Activated T-helper 2 cell treated with anti-CD3 and anti-CD28 coated beads, Interferon-gamma antibody, Interleukin-2, Interleukin-4, amounts not matched to agents 10 μg/mL and 5 μg/mL and 100 μg/mL, durations not matched to agents 14 hours and 24 hours and 36 hours (primary cell): ENCODE data around the gene NLRP13. TPM values are rescaled to one million over a fixed set of nuclear protein-coding genes. Genes with fewer than 3 reads are reported as not detected.
"Not testable (repeated sequence)": the region's sequence is repeated elsewhere in the genome, so short reads cannot be mapped to it uniquely, and the experiment has no call there.

Source experiments
- DNase-seq: peaks from one replicate; pipeline ENCODE4 v3.0.0; 2021; ENCODE audit warnings: low spot score
- H3K27ac Mint-ChIP-seq: one replicate; pipeline ENCODE4 v1.8.0; 2021; ENCODE audit warnings: mixed read lengths
- H3K27me3 Mint-ChIP-seq: one replicate; pipeline ENCODE4 v1.8.0; 2021; ENCODE audit warnings: low read depth, mixed read lengths
- H3K36me3 Mint-ChIP-seq: one replicate; pipeline ENCODE4 v1.8.0; 2021; ENCODE audit warnings: low read depth, mixed read lengths
- H3K4me1 Mint-ChIP-seq: one replicate; pipeline ENCODE4 v1.8.0; 2021; ENCODE audit warnings: low read depth, mixed read lengths
- H3K4me3 Mint-ChIP-seq: one replicate; pipeline ENCODE4 v1.8.0; 2021; ENCODE audit warnings: low read depth, mild to moderate bottlenecking, moderate library complexity, mixed read lengths
- H3K9me3 Mint-ChIP-seq: one replicate; pipeline ENCODE4 v1.8.0; 2021; ENCODE audit warnings: mixed read lengths
- intact Hi-C: fragments of 100-400 bp; cut with micrococcal nuclease; formaldehyde crosslinking; loops from one replicate; pipeline ENCODE4 v1.15.1; 2023
- total RNA-seq: library from RNA; stranded (reverse); gene quantifications from 2 replicates; pipeline ENCODE4 v1.2.3, GENCODE V29; 2022

Gene NLRP13
- total RNA-seq, 1 donor from 2014 or later: not detected

DNA sequence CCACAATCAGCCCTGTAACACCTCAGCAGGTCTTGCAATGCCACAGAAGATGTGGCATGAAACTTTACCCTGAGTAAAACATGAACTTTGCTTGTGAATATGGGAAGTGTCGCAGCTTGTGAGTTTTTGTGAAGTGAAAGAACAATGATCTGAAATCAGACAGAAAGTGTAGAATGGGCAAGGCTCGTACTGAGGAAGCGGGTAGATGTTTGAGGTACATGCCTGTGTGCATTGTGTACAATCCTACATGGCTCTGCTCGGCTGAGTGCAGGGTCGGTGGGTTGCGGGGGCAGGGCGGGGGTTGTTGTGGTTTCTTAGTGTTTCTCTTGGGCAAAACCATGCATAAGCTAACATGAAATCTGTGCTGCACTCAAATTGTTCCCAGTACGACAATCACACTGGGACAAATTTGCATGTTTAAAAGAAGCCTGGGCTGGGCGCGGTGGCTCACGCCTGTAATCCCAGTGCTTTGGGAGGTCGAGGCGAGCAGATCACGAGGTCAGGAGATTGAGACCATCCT lies 1.1 kb downstream of the NLRP13 start:
- intact Hi-C loops: no loop called here

GRCh38 chr19:55929258-55929657 lies 2.9 kb downstream of the NLRP13 start:
- H3K9me3 Mint-ChIP-seq: peaks cover 74% of the 10 kb centered on the region
- intact Hi-C loops, DNase-seq, H3K4me3 Mint-ChIP-seq, H3K27me3 Mint-ChIP-seq, H3K36me3 Mint-ChIP-seq, H3K4me1 Mint-ChIP-seq, H3K27ac Mint-ChIP-seq: not testable (repeated sequence)

More for the DNA sequence above, 1.1 kb downstream of the NLRP13 start:
- no peaks in the 10 kb centered on the region for H3K27me3 Mint-ChIP-seq
- DNase-seq: no peak
- no peaks in the 10 kb centered on the region for H3K4me1 Mint-ChIP-seq
- no peak overlapping the region for H3K27ac Mint-ChIP-seq
- H3K4me3 Mint-ChIP-seq: no peak overlapping the region
- H3K36me3 Mint-ChIP-seq: no peaks in the 10 kb centered on the region
- peaks cover 75% of the 10 kb centered on the region for H3K9me3 Mint-ChIP-seq

GRCh38 chr19:55927991-55928390 lies 4.1 kb downstream of the NLRP13 start:
- Mint-ChIP-seq H3K4me3 (no peak overlapping the region), H3K36me3 (no peaks in the 10 kb centered on the region), H3K9me3 (peaks cover 76% of the 10 kb centered on the region), H3K27ac (no peak overlapping the region), H3K27me3 (no peaks in the 10 kb centered on the region), H3K4me1 (no peaks in the 10 kb centered on the region)
- intact Hi-C loops: no loop called here
- DNase-seq: no peak

DNA sequence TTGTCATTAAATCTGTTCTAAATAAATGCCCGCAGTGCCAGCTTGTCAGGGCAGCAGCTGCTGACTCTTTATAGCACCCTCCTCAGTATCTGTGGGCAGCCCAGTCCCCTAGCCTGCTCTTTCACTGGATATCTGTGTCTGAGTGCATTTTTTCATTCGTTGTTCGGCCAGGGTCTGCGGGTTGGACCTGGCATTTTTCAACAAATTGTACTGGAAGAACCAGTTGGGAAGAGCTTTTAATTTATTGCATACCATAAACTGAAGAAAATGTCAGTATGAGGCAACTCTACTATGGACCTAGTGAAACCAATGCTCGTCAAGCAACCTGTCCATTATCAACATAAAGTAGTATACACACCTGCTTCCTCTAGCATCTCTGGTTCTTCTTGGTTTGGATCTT lies 8.6 kb downstream of the NLRP13 start:
- peaks cover 81% of the 10 kb centered on the region for H3K9me3 Mint-ChIP-seq
- intact Hi-C loops: no loop called here
- no peak overlapping the region for H3K4me3 Mint-ChIP-seq
- no peaks in the 10 kb centered on the region for H3K4me1 Mint-ChIP-seq
- no peaks in the 10 kb centered on the region for H3K36me3 Mint-ChIP-seq
- H3K27ac Mint-ChIP-seq: no peak overlapping the region
- H3K27me3 Mint-ChIP-seq: no peaks in the 10 kb centered on the region
- no peak for DNase-seq

DNA sequence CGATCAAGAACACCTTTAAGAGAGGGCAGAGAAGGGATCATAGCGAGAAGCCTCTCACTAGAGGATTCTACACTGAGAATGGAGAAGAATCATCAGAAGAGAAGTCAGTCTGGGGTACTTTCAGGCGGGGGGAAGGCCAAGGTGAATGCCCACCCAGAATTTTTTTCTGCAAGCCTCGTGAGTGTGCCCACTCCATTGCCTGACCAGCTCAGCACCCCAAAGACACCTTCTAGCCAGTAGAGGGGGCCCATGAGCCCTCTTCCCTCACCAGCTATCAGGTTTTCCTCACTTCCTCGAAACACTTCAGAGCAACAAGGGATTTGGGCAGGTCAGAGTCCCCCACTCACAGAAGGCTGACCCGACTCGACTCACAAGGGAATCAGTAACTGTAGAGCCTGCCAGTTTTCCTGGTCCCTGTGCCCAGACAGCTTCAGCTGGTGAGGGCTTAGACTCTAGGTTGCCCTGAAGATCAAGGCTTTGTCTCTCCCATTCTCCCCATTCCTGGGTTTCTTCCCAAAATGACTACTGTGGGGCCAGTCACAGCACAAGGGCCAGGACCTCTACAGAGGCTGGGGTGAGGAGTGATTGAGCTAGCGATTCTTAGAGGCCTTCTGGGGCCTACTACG lies 18.4 kb downstream of the NLRP13 start:
- Mint-ChIP-seq H3K4me1 (no peaks in the 10 kb centered on the region), H3K36me3 (no peaks in the 10 kb centered on the region), H3K4me3 (no peak overlapping the region), H3K9me3 (peaks cover 78% of the 10 kb centered on the region), H3K27me3 (no peaks in the 10 kb centered on the region), H3K27ac (no peak overlapping the region)
- intact Hi-C loops: no loop called here
- DNase-seq: no peak

DNA sequence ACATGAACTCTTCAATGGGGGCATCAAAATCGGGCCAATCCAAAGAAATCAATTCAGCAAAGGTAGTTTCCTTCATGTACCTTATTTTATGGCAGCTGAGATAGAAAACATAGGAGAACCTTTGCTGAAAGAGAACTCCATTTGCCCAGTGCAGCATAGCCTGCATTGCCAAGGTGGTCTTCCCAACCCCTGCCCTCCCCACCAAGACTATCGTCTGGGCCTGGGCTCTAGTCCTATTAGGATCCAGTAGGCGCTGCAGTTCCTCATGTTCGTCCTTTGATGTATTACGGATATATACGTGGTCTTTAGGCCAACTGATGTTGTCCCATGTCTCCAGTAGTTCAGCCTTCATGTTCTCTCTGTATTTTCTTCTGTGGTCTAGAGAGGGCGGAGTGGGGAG lies 19.2 kb downstream of the NLRP13 start:
- Mint-ChIP-seq H3K27ac (no peak overlapping the region), H3K9me3 (peaks cover 77% of the 10 kb centered on the region), H3K4me1 (no peaks in the 10 kb centered on the region), H3K27me3 (no peaks in the 10 kb centered on the region), H3K4me3 (no peak overlapping the region), H3K36me3 (no peaks in the 10 kb centered on the region)
- intact Hi-C loops: no loop called here
- DNase-seq: no peak

GRCh38 chr19:55909801-55910200 lies 22.3 kb downstream of the NLRP13 start:
- Mint-ChIP-seq H3K27ac (no peak overlapping the region), H3K4me1 (no peaks in the 10 kb centered on the region)
- intact Hi-C loops: no loop called here

GRCh38 chr19:55907746-55908145 lies 24.4 kb downstream of the NLRP13 start:
- intact Hi-C loops: no loop called here
- Mint-ChIP-seq H3K4me1 (no peaks in the 10 kb centered on the region), H3K9me3 (peaks cover 66% of the 10 kb centered on the region), H3K27ac (no peak overlapping the region), H3K4me3 (no peak overlapping the region), H3K36me3 (no peaks in the 10 kb centered on the region), H3K27me3 (no peaks in the 10 kb centered on the region)
- no peak for DNase-seq

More at GRCh38 chr19:55909801-55910200, 22.3 kb downstream of the NLRP13 start:
- no peaks in the 10 kb centered on the region for H3K36me3 Mint-ChIP-seq
- no peak overlapping the region for H3K4me3 Mint-ChIP-seq
- H3K27me3 Mint-ChIP-seq: no peaks in the 10 kb centered on the region
- H3K9me3 Mint-ChIP-seq: peaks cover 73% of the 10 kb centered on the region
- no peak for DNase-seq

- H3K27me3 Mint-ChIP-seq: no peaks in the 10 kb centered on the region
- intact Hi-C loops: no loop called here
- H3K4me1 Mint-ChIP-seq: no peaks in the 10 kb centered on the region
- H3K9me3 Mint-ChIP-seq: peaks cover 62% of the 10 kb centered on the region
- no peak for DNase-seq
- H3K27ac Mint-ChIP-seq: no peak overlapping the region
- H3K4me3 Mint-ChIP-seq: no peak overlapping the region
- H3K36me3 Mint-ChIP-seq: no peaks in the 10 kb centered on the region
These were observed 24.9 kb downstream of the NLRP13 start for GRCh38 chr19:55907286-55907685.

- H3K4me1 Mint-ChIP-seq: no peaks in the 10 kb centered on the region
- H3K27ac Mint-ChIP-seq: no peak overlapping the region
- intact Hi-C loops: no loop called here
- no peak overlapping the region for H3K4me3 Mint-ChIP-seq
- peaks cover 50% of the 10 kb centered on the region for H3K9me3 Mint-ChIP-seq
- DNase-seq: no peak
- H3K36me3 Mint-ChIP-seq: no peaks in the 10 kb centered on the region
- no peaks in the 10 kb centered on the region for H3K27me3 Mint-ChIP-seq
These were observed 29.9 kb downstream of the NLRP13 start for GRCh38 chr19:55902080-55902751.

DNA sequence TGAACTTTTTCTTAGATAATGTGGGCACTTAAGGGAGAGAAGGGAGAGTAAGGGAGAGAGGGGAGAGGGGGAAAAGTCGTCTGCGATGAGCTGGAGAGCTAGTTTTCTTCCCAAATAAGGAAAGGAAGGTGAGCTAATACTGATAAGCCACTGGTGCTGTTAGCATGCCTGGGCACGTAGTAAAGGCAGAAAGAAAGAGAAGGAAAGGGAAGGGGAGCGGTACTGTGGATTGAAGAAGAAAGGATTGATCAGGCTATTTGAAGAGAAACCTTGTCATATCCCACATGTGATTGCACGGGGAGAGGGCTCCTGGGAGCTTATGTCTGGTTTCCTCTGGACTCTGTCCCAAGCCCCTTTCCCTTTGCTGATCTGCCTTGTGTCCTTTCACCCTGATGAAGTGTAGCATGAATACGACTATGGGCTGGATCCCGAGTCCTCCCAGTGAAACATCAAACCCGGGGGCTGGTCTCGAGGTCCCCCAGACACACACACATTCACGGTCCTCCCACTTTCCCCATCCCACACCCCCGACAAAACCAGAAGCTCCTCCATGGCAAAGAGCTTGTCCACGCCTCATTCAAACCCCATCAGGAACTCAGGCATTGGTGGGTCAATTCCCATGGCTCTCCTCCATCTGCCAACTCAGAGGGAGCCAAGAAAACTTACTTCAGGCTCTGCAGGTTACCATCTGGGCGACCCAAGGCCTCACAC lies 30.6 kb downstream of the NLRP13 start:
- Mint-ChIP-seq H3K4me3 (no peak overlapping the region), H3K36me3 (no peaks in the 10 kb centered on the region), H3K9me3 (peaks cover 56% of the 10 kb centered on the region), H3K27ac (no peak overlapping the region), H3K4me1 (no peaks in the 10 kb centered on the region), H3K27me3 (no peaks in the 10 kb centered on the region)
- intact Hi-C loops: no loop called here
- no peak for DNase-seq

GRCh38 chr19:55898911-55899310 lies 33.2 kb downstream of the NLRP13 start:
- H3K27me3 Mint-ChIP-seq: no peaks in the 10 kb centered on the region
- no peaks in the 10 kb centered on the region for H3K4me1 Mint-ChIP-seq
- H3K4me3 Mint-ChIP-seq: no peak overlapping the region
- H3K27ac Mint-ChIP-seq: no peak overlapping the region
- peaks cover 58% of the 10 kb centered on the region for H3K9me3 Mint-ChIP-seq
- DNase-seq: no peak
- intact Hi-C loops: no loop called here
- H3K36me3 Mint-ChIP-seq: no peaks in the 10 kb centered on the region

DNA sequence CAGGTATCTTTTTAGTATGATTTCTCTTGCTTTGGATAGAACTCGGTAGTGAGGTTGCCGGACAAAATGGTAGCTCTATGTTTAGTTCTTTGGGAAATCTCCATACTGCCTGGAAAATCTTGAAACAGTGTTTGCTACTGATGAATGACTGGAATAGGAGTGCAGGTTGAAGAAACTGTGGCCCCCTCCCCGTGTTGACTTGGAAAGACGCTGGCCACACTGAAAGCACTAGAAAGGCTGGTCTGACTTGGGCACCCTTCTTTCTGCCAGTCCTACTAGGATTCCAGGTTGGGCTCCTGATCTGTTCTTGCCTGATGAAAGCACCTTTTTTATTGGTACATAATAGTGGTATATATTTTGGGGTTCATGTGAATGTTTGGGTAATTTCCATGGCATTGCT lies 49.5 kb downstream of the NLRP13 start:
- Mint-ChIP-seq H3K4me3 (no peak overlapping the region), H3K9me3 (peaks cover 51% of the 10 kb centered on the region), H3K36me3 (no peaks in the 10 kb centered on the region), H3K27me3 (no peaks in the 10 kb centered on the region), H3K4me1 (no peaks in the 10 kb centered on the region), H3K27ac (no peak overlapping the region)
- intact Hi-C loops: no loop called here
- no peak for DNase-seq
